WTC11 (cell line): ENCODE measurements around the gene F8. TPM values are rescaled to one million over a fixed set of nuclear protein-coding genes. Genes with fewer than 3 reads are reported as not detected.

Experiments used
- ATAC-seq: fragments of 200-7000 bp; cut with Tn5 transposase; 2 replicates; pipeline ENCODE4 v1.10.0; 2021; ENCODE audit warnings: mild to moderate bottlenecking, moderate library complexity
- CTCF ChIA-PET: fragments of 300-600 bp; sonication (Branson Sonifier 250); formaldehyde crosslinking; loops from one replicate; lab custom pipeline; 2021; ENCODE audit warnings: antibody characterized with exemption; lab: Charles Lee
- POLR2A ChIA-PET: fragments of 350-600 bp; sonication (Branson Sonifier 250); formaldehyde crosslinking; loops from one replicate; lab custom pipeline; 2021; ENCODE audit warnings: antibody characterized with exemption; lab: Charles Lee
- DNase-seq: peaks from one replicate; pipeline ENCODE4 v3.0.0; 2021; ENCODE audit warnings: low spot score
- H3K27ac Mint-ChIP-seq: 2 replicates; pipeline ENCODE4 v1.8.0; 2021; ENCODE audit warnings: mixed read lengths
- H3K27me3 Mint-ChIP-seq: 2 replicates; pipeline ENCODE4 v1.8.0; 2021; ENCODE audit warnings: low read depth, mild to moderate bottlenecking, moderate library complexity, mixed read lengths
- H3K36me3 Mint-ChIP-seq: 2 replicates; pipeline ENCODE4 v1.8.0; 2021; ENCODE audit warnings: mixed read lengths
- H3K4me1 Mint-ChIP-seq: 2 replicates; pipeline ENCODE4 v1.8.0; 2022; ENCODE audit warnings: mixed read lengths
- H3K4me3 Mint-ChIP-seq: 2 replicates; pipeline ENCODE4 v1.8.0; 2021; ENCODE audit warnings: mild to moderate bottlenecking, moderate library complexity, mixed read lengths
- H3K9me3 Mint-ChIP-seq: 2 replicates; pipeline ENCODE4 v1.8.0; 2021; ENCODE audit warnings: mixed read lengths
- ATF2 ChIP-seq: sonication (generic); formaldehyde crosslinking; IDR thresholded peaks from 2 replicates; pipeline ENCODE4 v1.8.1; 2022; ENCODE audit warnings: low read depth, missing genetic modification reagents, borderline replicate concordance
- ATF3 ChIP-seq: sonication (generic); formaldehyde crosslinking; conservative IDR thresholded peaks from 2 replicates; pipeline ENCODE4 v1.8.1; 2022; ENCODE audit warnings: mild to moderate bottlenecking, missing genetic modification reagents
- CBFB ChIP-seq: sonication (generic); formaldehyde crosslinking; IDR thresholded peaks from 2 replicates; pipeline ENCODE4 v1.8.1; 2022; ENCODE audit warnings: mild to moderate bottlenecking, low read depth, missing genetic modification reagents
- E2F5 ChIP-seq: sonication (generic); formaldehyde crosslinking; IDR thresholded peaks from 2 replicates; pipeline ENCODE4 v1.8.1; 2022; ENCODE audit warnings: mild to moderate bottlenecking, moderate library complexity, missing genetic modification reagents
- ERG ChIP-seq: fragments of 250-450 bp; sonication (Bioruptor Pico); IDR thresholded peaks from 2 replicates; pipeline ENCODE4 v1.8.0; 2021; ENCODE audit warnings: mild to moderate bottlenecking
- ETV6 ChIP-seq: sonication (generic); formaldehyde crosslinking; IDR thresholded peaks from 2 replicates; pipeline ENCODE4 v1.8.1; 2022; ENCODE audit warnings: mild to moderate bottlenecking, missing genetic modification reagents
- HMGA2 ChIP-seq: fragments of 250-450 bp; sonication (Bioruptor Pico); IDR thresholded peaks from 2 replicates; pipeline ENCODE4 v1.4.0; 2021; ENCODE audit warnings: mild to moderate bottlenecking, moderate library complexity
- HMGXB4 ChIP-seq: sonication (generic); formaldehyde crosslinking; IDR thresholded peaks from 2 replicates; pipeline ENCODE4 v1.8.1; 2023; ENCODE audit warnings: mild to moderate bottlenecking, moderate library complexity, missing genetic modification reagents
- IRF2 ChIP-seq: sonication (generic); formaldehyde crosslinking; IDR thresholded peaks from 2 replicates; pipeline ENCODE4 v1.8.0; 2022; ENCODE audit warnings: low read depth, missing genetic modification reagents, borderline replicate concordance
- JAZF1 ChIP-seq: fragments of 250-450 bp; sonication (Bioruptor Pico); IDR thresholded peaks from 2 replicates; pipeline ENCODE4 v1.9.0; 2021; ENCODE audit warnings: moderate library complexity, mild to moderate bottlenecking, inconsistent platforms
- JUN ChIP-seq: sonication (generic); formaldehyde crosslinking; IDR thresholded peaks from 2 replicates; pipeline ENCODE4 v1.8.0; 2023; ENCODE audit warnings: mild to moderate bottlenecking, missing genetic modification reagents
- KAT7 ChIP-seq: sonication (generic); formaldehyde crosslinking; IDR thresholded peaks from 2 replicates; pipeline ENCODE4 v1.8.1; 2023; ENCODE audit warnings: missing genetic modification reagents, mild to moderate bottlenecking, borderline replicate concordance
- NR1H2 ChIP-seq: sonication (generic); formaldehyde crosslinking; IDR thresholded peaks from 2 replicates; pipeline ENCODE4 v1.9.0; 2021; ENCODE audit warnings: mild to moderate bottlenecking, moderate library complexity, missing genetic modification reagents
- OVOL2 ChIP-seq: fragments of 250-450 bp; sonication (Bioruptor Pico); IDR thresholded peaks from 2 replicates; pipeline ENCODE4 v1.9.0; 2021; ENCODE audit warnings: mild to moderate bottlenecking, borderline replicate concordance
- PRRX2 ChIP-seq: fragments of 250-450 bp; sonication (Bioruptor Pico); IDR thresholded peaks from 2 replicates; pipeline ENCODE4 v1.8.0; 2021; ENCODE audit warnings: mild to moderate bottlenecking
- RORB ChIP-seq: fragments of 250-450 bp; sonication (Bioruptor Pico); IDR thresholded peaks from 2 replicates; pipeline ENCODE4 v1.9.0; 2021; ENCODE audit warnings: mild to moderate bottlenecking
- SOX15 ChIP-seq: fragments of 250-450 bp; sonication (Bioruptor Pico); IDR thresholded peaks from 2 replicates; pipeline ENCODE4 v1.9.0; 2021; ENCODE audit warnings: mild to moderate bottlenecking
- TEAD1 ChIP-seq: sonication (generic); formaldehyde crosslinking; IDR thresholded peaks from 2 replicates; pipeline ENCODE4 v1.8.0; 2022; ENCODE audit warnings: mild to moderate bottlenecking, missing genetic modification reagents
- TP53 ChIP-seq: sonication (generic); formaldehyde crosslinking; IDR thresholded peaks from 2 replicates; pipeline ENCODE4 v1.8.1; 2023; ENCODE audit warnings: mild to moderate bottlenecking, missing genetic modification reagents
- ZNF263 ChIP-seq: sonication (generic); formaldehyde crosslinking; IDR thresholded peaks from 2 replicates; pipeline ENCODE4 v1.8.1; 2022; ENCODE audit warnings: low read depth, mild to moderate bottlenecking, moderate library complexity, missing genetic modification reagents
- ZNF396 ChIP-seq: fragments of 250-450 bp; sonication (Bioruptor Pico); IDR thresholded peaks from 2 replicates; pipeline ENCODE4 v1.8.0; 2021; ENCODE audit warnings: mild to moderate bottlenecking, moderate library complexity, borderline replicate concordance
- ZSCAN18 ChIP-seq: fragments of 250-450 bp; sonication (Bioruptor Pico); IDR thresholded peaks from 2 replicates; pipeline ENCODE4 v2.1.2; 2022; ENCODE audit warnings: mild to moderate bottlenecking, moderate library complexity
- total RNA-seq: library from RNA; stranded (reverse); gene quantifications from 3 replicates; pipeline ENCODE4 v1.2.3, GENCODE V29; 2021

F8 gene
- total RNA-seq, 1 experiment from 2014 or later, result 1.6 TPM

GRCh38 chrX:155005190-155005589 lies 17.3 kb downstream of the F8 start:
- POLR2A ChIA-PET, result no interaction called here

GRCh38 chrX:155001873-155002272 lies 20.6 kb downstream of the F8 start:
- CTCF ChIA-PET, result no interaction called here

More at GRCh38 chrX:155005190-155005589, 17.3 kb downstream of the F8 start:
- ATAC-seq (no peak), DNase-seq (no peak)
- no peaks in the 10 kb centered on the region for H3K36me3 Mint-ChIP-seq
- no peaks in the 10 kb centered on the region for H3K9me3 Mint-ChIP-seq
- H3K27ac Mint-ChIP-seq, result no peak overlapping the region
- no peak overlapping the region for H3K4me3 Mint-ChIP-seq
- no peaks in the 10 kb centered on the region for H3K27me3 Mint-ChIP-seq
- peaks cover 8% of the 10 kb centered on the region for H3K4me1 Mint-ChIP-seq
- no peak for TF ChIP-seq SOX15 (CRISPR knock-in tag)
- TF ChIP-seq HMGXB4, result no peak
- no peak for TF ChIP-seq TP53 (CRISPR knock-in tag)
- no peak for TF ChIP-seq E2F5 (CRISPR knock-in tag)
- TF ChIP-seq TEAD1, result no peak
- CTCF ChIA-PET, result no interaction called here

More at GRCh38 chrX:155001873-155002272, 20.6 kb downstream of the F8 start:
- Mint-ChIP-seq H3K36me3 (no peaks in the 10 kb centered on the region), H3K4me1 (peaks cover 8% of the 10 kb centered on the region), H3K9me3 (no peaks in the 10 kb centered on the region), H3K27ac (no peak overlapping the region), H3K27me3 (no peaks in the 10 kb centered on the region; the same call in 1 of the 2 replicates), H3K4me3 (no peak overlapping the region)
- POLR2A ChIA-PET, result no interaction called here
- TF ChIP-seq ZSCAN18 (CRISPR knock-in tag), result no peak
- TF ChIP-seq ATF2 (CRISPR knock-in tag), result no peak
- TF ChIP-seq IRF2 (CRISPR knock-in tag), result no peak
- no peak for TF ChIP-seq ETV6 (CRISPR knock-in tag)
- TF ChIP-seq RORB, result no peak
- no peak for TF ChIP-seq PRRX2 (CRISPR knock-in tag)
- no peak for TF ChIP-seq OVOL2 (CRISPR knock-in tag)
- no peak for TF ChIP-seq ZNF396
- TF ChIP-seq ZNF263 (CRISPR knock-in tag), result no peak
- no peak for TF ChIP-seq CBFB (CRISPR knock-in tag)
- TF ChIP-seq KAT7 (CRISPR knock-in tag), result no peak
- TF ChIP-seq JAZF1, result no peak
- TF ChIP-seq ATF3 (CRISPR knock-in tag), result no peak
- no peak for TF ChIP-seq NR1H2
- TF ChIP-seq HMGA2 (CRISPR knock-in tag), result no peak
- TF ChIP-seq JUN (CRISPR knock-in tag), result no peak
- TF ChIP-seq ERG, result no peak
- no peak for TF ChIP-seq E2F5 (CRISPR knock-in tag)
- no peak for DNase-seq
- ATAC-seq, result no peak
